SU-DHL-6 (cell line): Measurements from ENCODE around the gene MARS1.

Experiments used
- H2AFZ ChIP-seq: fragments of 200-600 bp; sonication (generic); 2 replicates; pipeline ENCODE4 v1.6.1; 2014; ENCODE audit warnings: low read depth, mild to moderate bottlenecking, moderate library complexity, mixed read lengths, antibody characterized with exemption, low read length; ENCODE audit not compliant: severe bottlenecking
- H3F3A ChIP-seq: fragments of 200-600 bp; shearing (Covaris generic); 2 replicates; pipeline ENCODE4 v1.6.0; 2016; ENCODE audit warnings: antibody characterized with exemption, mild to moderate bottlenecking; ENCODE audit not compliant: insufficient read depth
- H3K27ac ChIP-seq: fragments of 200-600 bp; sonication (generic); 2 replicates; pipeline ENCODE4 v1.5.1; 2016; ENCODE audit warnings: low read depth, mild to moderate bottlenecking, low read length, moderate library complexity, mixed read lengths
- H3K27me3 ChIP-seq: fragments of 200-600 bp; sonication (generic), shearing (Covaris generic); 2 replicates; pipeline ENCODE4 v1.6.0; 2014; ENCODE audit warnings: mild to moderate bottlenecking, low read length
- H3K36me3 ChIP-seq: fragments of 200-600 bp; sonication (generic); 2 replicates; pipeline ENCODE4 v1.6.1; 2014; ENCODE audit warnings: mild to moderate bottlenecking, low read length, mixed read lengths
- H3K4me2 ChIP-seq: fragments of 300-600, 200-600 bp; shearing (Covaris generic), sonication (generic); 2 replicates; pipeline ENCODE4 v1.6.0; 2014; ENCODE audit warnings: low read length, low read depth, mild to moderate bottlenecking; ENCODE audit not compliant: poor library complexity, severe bottlenecking
- H3K4me3 ChIP-seq: fragments of 200-600 bp; sonication (generic); 2 replicates; pipeline ENCODE4 v1.5.1; 2014; ENCODE audit warnings: antibody characterized with exemption, low read length, mild to moderate bottlenecking, mixed read lengths; ENCODE audit not compliant: insufficient read depth, poor library complexity, severe bottlenecking
- H3K79me2 ChIP-seq: fragments of 200-600 bp; sonication (generic); 2 replicates; pipeline ENCODE4 v1.6.1; 2014; ENCODE audit warnings: mild to moderate bottlenecking, low read length, moderate library complexity; ENCODE audit not compliant: insufficient read depth
- H3K9ac ChIP-seq: fragments of 200-600 bp; sonication (generic); 2 replicates; pipeline ENCODE4 v1.7.0; 2014; ENCODE audit warnings: mild to moderate bottlenecking, low read length
- H3K9me2 ChIP-seq: fragments of 200-600 bp; sonication (generic); replicated peaks from 2 replicates; pipeline ENCODE4 v1.6.1; 2014; ENCODE audit warnings: low read length; ENCODE audit not compliant: insufficient read depth
- H3K9me3 ChIP-seq: fragments of 200-600 bp; sonication (generic); 2 replicates; pipeline ENCODE4 v1.6.1; 2014; ENCODE audit warnings: low read length, mixed read lengths; ENCODE audit not compliant: insufficient read depth
- H4K20me1 ChIP-seq: fragments of 200-600 bp; sonication (generic); 2 replicates; pipeline ENCODE4 v1.6.1; 2014; ENCODE audit warnings: low read depth, mild to moderate bottlenecking, antibody characterized with exemption, low read length, moderate library complexity, mixed read lengths
- EZH2phosphoT487 ChIP-seq: fragments of 200-600 bp; sonication (generic), shearing (Covaris generic); conservative IDR thresholded peaks from 2 replicates; pipeline ENCODE4 v1.6.1; 2018; ENCODE audit warnings: mild to moderate bottlenecking, antibody characterized with exemption, low read length, moderate library complexity, mixed read lengths
- TF ChIP-seq, protein P1 (sequence below): fragments of 200-600 bp; sonication (generic); IDR thresholded peaks from one replicate; pipeline ENCODE4 v1.5.1; 2017; ENCODE audit warnings: antibody characterized with exemption, mild to moderate bottlenecking, low read length, moderate library complexity; ENCODE audit not compliant: insufficient read depth, poor library complexity, severe bottlenecking

MARS1 gene

GRCh38 chr12:57454213-57454565, 33.7 kb upstream of the MARS1 start:
- Histone ChIP-seq H3K9me3 (no peaks in the 10 kb centered on the region), H2AFZ (no peak overlapping the region), H3K27me3 (no peaks in the 10 kb centered on the region), H3K9ac (no peak overlapping the region), H3K27ac (no peak overlapping the region), H3K4me3 (no peak overlapping the region), H3K36me3 (no peaks in the 10 kb centered on the region), H3K79me2 (no peaks in the 10 kb centered on the region), H3K9me2 (no peaks in the 10 kb centered on the region), H3F3A (0 out of 2 replicates have a peak, but pooled peaks cover 5% of the 10 kb centered on the region), H3K4me2 (no peak overlapping the region), H4K20me1 (no peaks in the 10 kb centered on the region)
- TF ChIP-seq EZH2phosphoT487: no peak
- TF ChIP-seq, protein P1, sequence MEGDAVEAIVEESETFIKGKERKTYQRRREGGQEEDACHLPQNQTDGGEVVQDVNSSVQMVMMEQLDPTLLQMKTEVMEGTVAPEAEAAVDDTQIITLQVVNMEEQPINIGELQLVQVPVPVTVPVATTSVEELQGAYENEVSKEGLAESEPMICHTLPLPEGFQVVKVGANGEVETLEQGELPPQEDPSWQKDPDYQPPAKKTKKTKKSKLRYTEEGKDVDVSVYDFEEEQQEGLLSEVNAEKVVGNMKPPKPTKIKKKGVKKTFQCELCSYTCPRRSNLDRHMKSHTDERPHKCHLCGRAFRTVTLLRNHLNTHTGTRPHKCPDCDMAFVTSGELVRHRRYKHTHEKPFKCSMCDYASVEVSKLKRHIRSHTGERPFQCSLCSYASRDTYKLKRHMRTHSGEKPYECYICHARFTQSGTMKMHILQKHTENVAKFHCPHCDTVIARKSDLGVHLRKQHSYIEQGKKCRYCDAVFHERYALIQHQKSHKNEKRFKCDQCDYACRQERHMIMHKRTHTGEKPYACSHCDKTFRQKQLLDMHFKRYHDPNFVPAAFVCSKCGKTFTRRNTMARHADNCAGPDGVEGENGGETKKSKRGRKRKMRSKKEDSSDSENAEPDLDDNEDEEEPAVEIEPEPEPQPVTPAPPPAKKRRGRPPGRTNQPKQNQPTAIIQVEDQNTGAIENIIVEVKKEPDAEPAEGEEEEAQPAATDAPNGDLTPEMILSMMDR: no peak

- H3K36me3 ChIP-seq: no peaks in the 10 kb centered on the region
- no peaks in the 10 kb centered on the region for H3K79me2 ChIP-seq
- H3K9ac ChIP-seq: peak within 1 kb of the TSS; percentile 37; the same call in 1 of the 2 replicates
- TF ChIP-seq EZH2phosphoT487: no peak
- TF ChIP-seq, protein P1: no peak
- peak within 1 kb of the TSS; percentile 54 for H3K4me2 ChIP-seq
- 0 out of 2 replicates have a peak, but pooled peaks cover 5% of the 10 kb centered on the region for H3F3A ChIP-seq
- H3K27ac ChIP-seq: no peak within 1 kb of the TSS
- peak within 1 kb of the TSS; percentile 15 for H2AFZ ChIP-seq
- no peaks in the 10 kb centered on the region for H3K27me3 ChIP-seq
- H4K20me1 ChIP-seq: no peaks in the 10 kb centered on the region
- H3K9me3 ChIP-seq: no peaks in the 10 kb centered on the region
- H3K4me3 ChIP-seq: no peak within 1 kb of the TSS
- H3K9me2 ChIP-seq: no peaks in the 10 kb centered on the region
These were observed 33.1 kb upstream of the MARS1 start, which contains the start of gene INHBE for GRCh38 chr12:57454566-57455373. Gene INHBE, plus strand, starts transcription at chr12:57455307. Its CDS starts 230 bp downstream, at chr12:57455537.

GRCh38 chr12:57455374-57456144, 32.3 kb upstream of the MARS1 start:
- Histone ChIP-seq H2AFZ (peak overlapping the region; percentile 15), H3K36me3 (no peaks in the 10 kb centered on the region), H3K4me3 (no peak overlapping the region), H3K9me3 (no peaks in the 10 kb centered on the region), H3F3A (peaks cover 9% of the 10 kb centered on the region; the same call in 1 of the 2 replicates), H3K9ac (peak overlapping the region; percentile 37; the same call in 1 of the 2 replicates), H3K27ac (no peak overlapping the region), H3K27me3 (no peaks in the 10 kb centered on the region), H3K4me2 (peak overlapping the region; percentile 54), H3K9me2 (no peaks in the 10 kb centered on the region), H3K79me2 (no peaks in the 10 kb centered on the region), H4K20me1 (no peaks in the 10 kb centered on the region)
- no peak for TF ChIP-seq EZH2phosphoT487
- TF ChIP-seq, protein P1: no peak
